ENCODE measurements around the gene HSDL1.

Gene HSDL1

DNA sequence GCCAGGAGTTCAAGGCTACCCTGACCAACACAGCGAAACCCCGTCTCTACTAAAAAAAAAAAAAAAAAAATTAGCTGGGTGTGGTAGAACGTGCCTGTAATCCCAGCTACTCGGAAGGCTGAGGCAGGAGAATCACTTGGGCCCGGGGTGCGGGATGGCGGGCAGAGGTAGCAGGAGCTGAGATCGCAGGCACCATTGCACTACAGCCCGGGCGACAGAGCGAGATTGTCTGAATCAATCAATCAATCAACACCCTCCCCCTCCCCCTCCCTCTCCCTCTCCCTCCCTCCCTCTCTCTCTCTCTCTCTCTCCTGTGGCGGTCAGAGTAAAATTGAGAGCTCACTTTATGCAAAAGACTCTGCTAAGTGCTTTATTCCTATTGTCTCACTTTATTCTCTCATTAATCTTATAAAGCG is 1.2 kb downstream of the HSDL1 start:
- peak overlapping the region; percentile 67 for H3K27ac ChIP-seq
- TF ChIP-seq, protein P1, sequence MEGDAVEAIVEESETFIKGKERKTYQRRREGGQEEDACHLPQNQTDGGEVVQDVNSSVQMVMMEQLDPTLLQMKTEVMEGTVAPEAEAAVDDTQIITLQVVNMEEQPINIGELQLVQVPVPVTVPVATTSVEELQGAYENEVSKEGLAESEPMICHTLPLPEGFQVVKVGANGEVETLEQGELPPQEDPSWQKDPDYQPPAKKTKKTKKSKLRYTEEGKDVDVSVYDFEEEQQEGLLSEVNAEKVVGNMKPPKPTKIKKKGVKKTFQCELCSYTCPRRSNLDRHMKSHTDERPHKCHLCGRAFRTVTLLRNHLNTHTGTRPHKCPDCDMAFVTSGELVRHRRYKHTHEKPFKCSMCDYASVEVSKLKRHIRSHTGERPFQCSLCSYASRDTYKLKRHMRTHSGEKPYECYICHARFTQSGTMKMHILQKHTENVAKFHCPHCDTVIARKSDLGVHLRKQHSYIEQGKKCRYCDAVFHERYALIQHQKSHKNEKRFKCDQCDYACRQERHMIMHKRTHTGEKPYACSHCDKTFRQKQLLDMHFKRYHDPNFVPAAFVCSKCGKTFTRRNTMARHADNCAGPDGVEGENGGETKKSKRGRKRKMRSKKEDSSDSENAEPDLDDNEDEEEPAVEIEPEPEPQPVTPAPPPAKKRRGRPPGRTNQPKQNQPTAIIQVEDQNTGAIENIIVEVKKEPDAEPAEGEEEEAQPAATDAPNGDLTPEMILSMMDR (conservative IDR thresholded peaks at IDR 0.05) = no peak

DNA sequence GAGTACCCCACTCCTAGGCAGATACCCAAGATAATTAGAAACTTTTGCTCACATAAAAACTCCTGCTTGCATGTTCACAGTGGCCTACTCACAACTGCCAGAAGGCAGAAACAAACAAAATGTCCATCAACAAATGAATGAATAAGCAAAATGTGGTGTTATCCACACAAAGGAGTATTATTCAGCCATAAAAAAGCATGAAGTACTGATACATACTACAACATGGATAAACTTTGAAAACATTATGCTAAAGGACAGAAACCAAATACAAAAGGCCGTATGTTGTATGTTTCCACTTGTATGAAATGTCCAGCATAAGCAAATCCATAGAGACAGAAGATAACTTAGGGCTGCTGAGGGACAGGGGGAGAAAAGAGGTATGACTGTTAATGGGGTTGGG is 1.9 kb downstream of the HSDL1 start:
- TF ChIP-seq, protein P1 (conservative IDR thresholded peaks at IDR 0.05) = no peak

DNA sequence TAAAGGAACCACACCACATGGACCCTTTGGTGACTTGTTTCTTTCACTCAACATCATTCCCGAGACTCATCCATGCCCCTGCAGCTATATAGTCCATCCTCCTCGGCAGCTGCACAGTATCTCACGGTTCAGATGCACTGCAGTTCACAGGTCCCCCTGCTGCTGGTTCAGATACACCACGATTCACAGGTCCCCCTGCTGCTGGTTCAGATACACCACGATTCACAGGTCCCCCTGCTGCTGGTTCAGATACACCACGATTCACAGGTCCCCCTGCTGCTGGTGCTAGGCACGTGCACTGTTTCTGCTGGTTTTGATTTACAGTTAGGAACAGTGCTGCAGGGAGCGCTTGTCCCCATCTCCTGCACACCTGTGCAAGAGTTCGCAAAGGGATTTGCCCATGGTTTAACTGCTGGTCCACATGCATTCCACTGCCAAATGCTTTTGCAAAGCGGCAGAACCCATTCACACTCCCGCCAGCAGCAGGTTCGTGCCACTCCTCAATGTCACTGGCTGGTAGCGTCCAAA is 3.8 kb downstream of the HSDL1 start:
- TF ChIP-seq, protein P1 (conservative IDR thresholded peaks at IDR 0.05) = peak; percentile 23; the same call in 1 of the 2 replicates

More for the DNA sequence above, 1.9 kb downstream of the HSDL1 start:
- H3K27ac ChIP-seq = no peak overlapping the region

DNA sequence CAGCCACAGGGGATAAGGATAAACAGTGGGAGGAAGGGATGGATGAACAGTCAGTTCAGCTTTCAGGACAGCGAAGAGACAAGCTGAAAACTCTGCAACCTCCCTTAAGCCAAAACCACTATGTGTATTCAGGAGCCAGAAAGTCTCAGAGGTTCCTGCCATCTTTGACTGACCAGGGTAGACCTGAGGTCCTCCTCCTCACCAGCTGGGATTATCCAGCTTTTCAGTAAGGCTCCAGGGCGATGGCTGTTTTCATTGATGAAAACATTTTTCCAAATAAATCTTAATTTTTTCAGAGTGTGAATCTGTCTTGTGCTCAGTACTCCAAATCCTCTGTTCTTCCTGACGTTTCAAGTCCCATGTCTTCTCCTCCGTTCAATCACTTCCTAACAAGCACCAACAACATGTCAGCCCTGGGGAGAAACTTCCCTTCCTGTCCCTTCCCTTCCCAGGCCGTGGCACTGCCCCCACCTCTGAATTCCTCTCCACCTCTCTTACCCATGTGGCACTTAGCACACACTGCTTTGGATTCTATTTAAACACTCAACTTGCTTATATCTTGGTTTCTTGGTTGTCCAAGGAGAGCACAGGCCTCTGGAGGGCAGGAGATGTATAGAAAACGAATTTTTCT is 5.2 kb downstream of the HSDL1 start:
- TF ChIP-seq, protein P1 (conservative IDR thresholded peaks at IDR 0.05) = no peak
- H3K27ac ChIP-seq = no peak overlapping the region

More for the DNA sequence above, 3.8 kb downstream of the HSDL1 start:
- H3K27ac ChIP-seq = no peak overlapping the region

DNA sequence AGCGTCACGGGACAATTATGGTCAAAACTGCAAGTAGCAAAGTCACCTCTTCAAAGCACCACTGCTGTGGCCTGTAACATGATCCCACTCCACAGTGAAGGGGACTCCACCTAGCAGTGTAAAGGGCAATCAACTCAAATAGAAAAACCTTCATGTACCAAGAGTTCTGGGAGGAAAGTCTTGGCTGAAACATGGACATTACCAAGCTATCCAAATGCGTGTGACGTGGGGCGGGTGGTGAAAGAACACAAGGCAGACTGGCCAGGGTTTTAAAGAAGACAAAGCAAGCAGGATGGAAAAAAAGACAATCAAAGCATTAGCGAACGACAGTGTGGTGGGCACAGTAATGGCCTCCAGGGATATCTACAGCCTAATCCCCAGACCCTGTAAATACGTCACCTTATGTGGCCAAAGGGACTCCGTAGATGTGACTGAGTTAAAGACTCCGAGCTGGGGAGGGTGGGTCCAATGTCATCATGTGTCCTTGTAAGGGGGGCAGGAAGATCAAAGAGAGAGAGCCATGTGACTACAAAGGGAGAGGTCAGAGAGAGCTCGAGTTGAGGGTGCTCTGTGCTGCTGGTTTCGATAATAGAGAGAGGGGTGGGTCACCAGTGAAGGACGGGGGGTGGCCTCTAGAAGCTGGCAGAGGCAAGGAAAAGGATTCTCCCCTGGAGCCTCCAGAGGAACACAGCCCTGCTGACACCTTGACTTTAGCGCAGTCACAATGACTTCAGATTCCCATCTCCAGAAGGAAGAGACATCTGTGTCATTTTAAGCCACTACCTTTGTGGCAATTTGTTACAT is 6.0 kb downstream of the HSDL1 start:
- no peak overlapping the region for H3K27ac ChIP-seq

DNA sequence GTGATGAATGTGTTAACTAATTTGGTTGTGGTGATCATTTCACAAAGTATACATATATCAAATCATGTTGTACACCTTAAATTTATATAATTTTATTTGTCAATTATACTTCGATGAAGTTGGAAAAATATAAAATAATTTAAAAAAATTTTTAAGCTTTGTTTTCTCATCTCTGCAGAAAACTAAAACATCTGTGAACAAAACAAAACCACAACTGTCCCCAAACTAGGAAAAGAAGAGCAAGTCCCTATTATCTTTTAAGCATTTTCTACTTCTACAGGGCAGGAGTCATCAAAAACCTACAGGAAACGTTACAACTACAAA is 6.5 kb downstream of the HSDL1 start:
- TF ChIP-seq, protein P1 (conservative IDR thresholded peaks at IDR 0.05) = no peak
- H3K27ac ChIP-seq = no peak overlapping the region

More for the DNA sequence above, 6.0 kb downstream of the HSDL1 start:
- TF ChIP-seq, protein P1 (conservative IDR thresholded peaks at IDR 0.05) = no peak

DNA sequence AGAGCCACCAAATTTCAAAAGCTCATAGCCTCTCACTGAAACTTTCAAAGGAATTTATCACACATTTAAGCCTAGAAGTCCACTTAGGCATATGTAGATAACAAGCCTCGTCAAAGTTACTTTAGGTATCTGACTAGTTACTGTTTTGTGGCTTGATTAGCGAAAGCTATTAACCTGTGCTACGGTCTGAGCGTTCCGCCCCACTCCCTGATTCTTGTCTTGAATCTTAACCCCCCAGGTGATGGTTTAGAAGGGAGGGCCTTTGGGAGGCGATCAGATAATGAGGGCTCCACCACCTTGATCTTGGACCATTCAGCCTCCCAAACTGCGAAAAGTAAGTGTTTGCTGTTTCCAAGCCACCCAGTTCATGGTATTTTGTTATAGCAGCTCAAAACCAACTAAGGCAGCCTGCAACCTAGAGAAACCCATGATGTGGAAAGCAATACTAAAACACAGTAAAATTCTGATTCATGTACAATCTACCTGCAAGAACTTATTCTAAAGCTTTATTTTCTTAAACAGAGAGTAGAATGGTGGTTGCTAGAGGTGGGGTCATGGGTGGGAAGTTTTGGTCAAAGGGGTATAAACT is 7.1 kb downstream of the HSDL1 start:
- TF ChIP-seq, protein P1 (conservative IDR thresholded peaks at IDR 0.05) = no peak
- no peak overlapping the region for H3K27ac ChIP-seq
